A549 (cell line): ENCODE results near the gene SURF6. TPM values are rescaled to one million over a fixed set of nuclear protein-coding genes. Genes with fewer than 3 reads are reported as not detected.

Experiments used
- ATAC-seq, 2 experiments: fragments of 200-7000 bp in 1 of 2; fragments of >200 bp in 1 of 2; cut with Nextera tagmentation in 1 of 2; cut with Tn5 transposase in 1 of 2; 3 replicates each; pipeline versions ENCODE4 v1.8.0 to v1.9.1; 2018 to 2020; ENCODE audit warnings: mild to moderate bottlenecking in 1 of 2, moderate library complexity in 1 of 2
- CTCF ChIA-PET: fragments of 300-600 bp; sonication (Branson Sonifier 250); formaldehyde crosslinking; extraction: SDS; loops from one replicate; lab custom pipeline; 2021; ENCODE audit warnings: antibody characterized with exemption, inconsistent platforms; lab: Yijun Ruan, JAX
- POLR2A ChIA-PET: fragments of 350-600 bp; formaldehyde crosslinking; extraction: SDS; loops from one replicate; lab custom pipeline; 2021; ENCODE audit warnings: antibody characterized with exemption, inconsistent platforms; lab: Yijun Ruan, JAX
- DNase-seq, 2 experiments: peaks; one replicate each; pipeline versions ENCODE4 v3.0.0 to v3.0.0-alpha.2; 2011 to 2016; ENCODE audit warnings: low read depth in 1 of 2, low spot score in 1 of 2
- FAIRE-seq: peaks from 2 replicates; lab custom pipeline; 2011; peaks lifted over from hg19 to GRCh38; lab: Jason Lieb, UNC
- H3K27ac ChIP-seq, 2 experiments: fragments of >200 bp; sonication (Bioruptor Twin); formaldehyde crosslinking; 3 replicates each; pipeline ENCODE4 v1.5.1; 2016 to 2017
- H3K4me1 ChIP-seq: fragments of >200 bp; sonication (Bioruptor Twin); formaldehyde crosslinking; 3 replicates; pipeline ENCODE4 v1.6.1; 2016
- H3K4me2 ChIP-seq: fragments of >200 bp; sonication (Bioruptor Twin); formaldehyde crosslinking; 3 replicates; pipeline ENCODE4 v1.6.1; 2016
- H3K4me3 ChIP-seq: fragments of >200 bp; sonication (Bioruptor Twin); formaldehyde crosslinking; 3 replicates; pipeline ENCODE4 v1.5.1; 2016
- H3K9me3 ChIP-seq: fragments of >200 bp; sonication (Bioruptor Twin); formaldehyde crosslinking; 3 replicates; pipeline ENCODE4 v1.6.1; 2016
- CBX8 ChIP-seq: fragments of 200-600 bp; sonication (generic); IDR thresholded peaks from 2 replicates; pipeline ENCODE4 v1.6.1; 2016
- CTCF ChIP-seq: fragments of >200 bp; sonication (Bioruptor Twin); formaldehyde crosslinking; IDR thresholded peaks from 3 replicates; pipeline ENCODE4 v1.5.1; 2016
- EP300 ChIP-seq, 2 experiments: fragments of >200 bp; sonication (Bioruptor Twin); formaldehyde crosslinking; IDR thresholded peaks; 2 replicates in 1 of 2; 3 replicates in 1 of 2; pipeline ENCODE4 v1.6.1; 2016 to 2017
- FOSL2 ChIP-seq, 2 experiments: fragments of 450-650 bp in 1 of 2; fragments of >200 bp in 1 of 2; sonication (Bioruptor Twin) in 1 of 2; formaldehyde crosslinking; IDR thresholded peaks; 2 replicates each; pipeline versions ENCODE4 v1.5.0 to v1.6.1; 2016 to 2020; ENCODE audit warnings: mild to moderate bottlenecking in 1 of 2, moderate library complexity in 1 of 2
- FOXS1 ChIP-seq: fragments of 250-450 bp; sonication (Bioruptor Pico); IDR thresholded peaks from 2 replicates; pipeline ENCODE4 v1.5.0; 2020; ENCODE audit warnings: mild to moderate bottlenecking, moderate library complexity
- MAZ ChIP-seq: fragments of 150-350 bp; IDR thresholded peaks from 2 replicates; pipeline ENCODE4 v1.6.1; 2014; ENCODE audit warnings: antibody characterized with exemption, low read depth, low read length, borderline replicate concordance
- RARB ChIP-seq: fragments of 250-450 bp; sonication (Bioruptor Pico); IDR thresholded peaks from 2 replicates; pipeline ENCODE4 v1.8.0; 2021; ENCODE audit warnings: mild to moderate bottlenecking, moderate library complexity
- SMC3 ChIP-seq: fragments of >200 bp; sonication (Bioruptor Twin); formaldehyde crosslinking; IDR thresholded peaks from 3 replicates; pipeline ENCODE4 v1.6.1; 2018; ENCODE audit warnings: inconsistent platforms
- SREBF2 ChIP-seq: fragments of 450-650 bp; IDR thresholded peaks from 2 replicates; pipeline ENCODE4 v1.6.1; 2014; ENCODE audit warnings: mild to moderate bottlenecking, moderate library complexity
- TP53 ChIP-seq: fragments of 250-450 bp; sonication (Bioruptor Pico); IDR thresholded peaks from 2 replicates; pipeline ENCODE4 v1.5.0; 2021; ENCODE audit warnings: mild to moderate bottlenecking, moderate library complexity
- ZC3H11A ChIP-seq: fragments of 450-650 bp; IDR thresholded peaks from 2 replicates; pipeline ENCODE4 v1.6.1; 2014; ENCODE audit warnings: antibody characterized with exemption, mild to moderate bottlenecking
- WGBS: methylation state at CpG from one replicate; pipeline ENCODE4 v1.1.6; 2017; ENCODE audit errors: missing lambda C conversion rate; 5-methylcytosine and 5-hydroxymethylcytosine counted together
- polyA plus RNA-seq, 4 experiments: library from polyadenylated mRNA; depleted of rRNA in 3 of 4; stranded (reverse); fragments of >200 nt; fragmentation: RNase III in 1 of 4; extraction: RNeasy Plus Mini Kit Qiagen cat#74134 plus additional on column Dnase treatment in 1 of 4; gene quantifications; 2 replicates in 3 of 4; 3 replicates in 1 of 4; pipeline ENCODE4 v1.2.3, GENCODE V29; 2011 to 2017
- TF ChIP-seq, protein P1 (sequence below): fragments of 200-600 bp; sonication (generic); IDR thresholded peaks from 2 replicates; pipeline ENCODE4 v1.6.1; 2016; ENCODE audit warnings: antibody characterized with exemption, mild to moderate bottlenecking, moderate library complexity
- TF ChIP-seq, protein P2 (sequence below): fragments of 450-650 bp; IDR thresholded peaks from 2 replicates; pipeline ENCODE4 v1.6.1; 2014; ENCODE audit warnings: antibody characterized with exemption
- TF ChIP-seq, protein P3 (sequence below): fragments of 250-450 bp; sonication (Bioruptor Pico); IDR thresholded peaks from 2 replicates; pipeline ENCODE4 v1.5.0; 2021; ENCODE audit warnings: mild to moderate bottlenecking, moderate library complexity, borderline replicate concordance

Gene SURF6
- polyA plus RNA-seq, 2 of the 4 experiments (the other 2 are of a cell fraction) = 10.5 to 25.1 TPM

DNA sequence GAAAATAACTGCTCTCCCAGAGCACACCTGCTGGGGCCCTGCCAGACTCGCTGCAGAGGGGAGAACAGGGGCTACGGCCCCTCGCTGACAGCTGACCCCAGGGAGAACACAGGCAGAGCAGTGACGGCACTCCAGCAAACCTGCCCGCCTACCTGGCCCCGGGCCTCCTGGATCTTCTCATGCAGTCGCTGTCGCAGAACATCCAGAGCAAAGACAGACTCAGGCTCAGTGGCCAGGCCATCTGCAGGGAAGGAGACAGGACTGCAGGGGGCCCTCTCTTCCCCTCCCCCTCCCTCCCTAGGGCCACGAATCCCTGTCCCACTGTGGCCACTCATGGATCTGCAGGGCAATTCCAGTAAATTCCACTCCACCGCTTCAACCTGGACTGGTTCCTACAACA is 2.4 kb downstream of the SURF6 start (continued):
- TF ChIP-seq, protein P1, sequence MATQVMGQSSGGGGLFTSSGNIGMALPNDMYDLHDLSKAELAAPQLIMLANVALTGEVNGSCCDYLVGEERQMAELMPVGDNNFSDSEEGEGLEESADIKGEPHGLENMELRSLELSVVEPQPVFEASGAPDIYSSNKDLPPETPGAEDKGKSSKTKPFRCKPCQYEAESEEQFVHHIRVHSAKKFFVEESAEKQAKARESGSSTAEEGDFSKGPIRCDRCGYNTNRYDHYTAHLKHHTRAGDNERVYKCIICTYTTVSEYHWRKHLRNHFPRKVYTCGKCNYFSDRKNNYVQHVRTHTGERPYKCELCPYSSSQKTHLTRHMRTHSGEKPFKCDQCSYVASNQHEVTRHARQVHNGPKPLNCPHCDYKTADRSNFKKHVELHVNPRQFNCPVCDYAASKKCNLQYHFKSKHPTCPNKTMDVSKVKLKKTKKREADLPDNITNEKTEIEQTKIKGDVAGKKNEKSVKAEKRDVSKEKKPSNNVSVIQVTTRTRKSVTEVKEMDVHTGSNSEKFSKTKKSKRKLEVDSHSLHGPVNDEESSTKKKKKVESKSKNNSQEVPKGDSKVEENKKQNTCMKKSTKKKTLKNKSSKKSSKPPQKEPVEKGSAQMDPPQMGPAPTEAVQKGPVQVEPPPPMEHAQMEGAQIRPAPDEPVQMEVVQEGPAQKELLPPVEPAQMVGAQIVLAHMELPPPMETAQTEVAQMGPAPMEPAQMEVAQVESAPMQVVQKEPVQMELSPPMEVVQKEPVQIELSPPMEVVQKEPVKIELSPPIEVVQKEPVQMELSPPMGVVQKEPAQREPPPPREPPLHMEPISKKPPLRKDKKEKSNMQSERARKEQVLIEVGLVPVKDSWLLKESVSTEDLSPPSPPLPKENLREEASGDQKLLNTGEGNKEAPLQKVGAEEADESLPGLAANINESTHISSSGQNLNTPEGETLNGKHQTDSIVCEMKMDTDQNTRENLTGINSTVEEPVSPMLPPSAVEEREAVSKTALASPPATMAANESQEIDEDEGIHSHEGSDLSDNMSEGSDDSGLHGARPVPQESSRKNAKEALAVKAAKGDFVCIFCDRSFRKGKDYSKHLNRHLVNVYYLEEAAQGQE = no peak
- TF ChIP-seq, protein P2, sequence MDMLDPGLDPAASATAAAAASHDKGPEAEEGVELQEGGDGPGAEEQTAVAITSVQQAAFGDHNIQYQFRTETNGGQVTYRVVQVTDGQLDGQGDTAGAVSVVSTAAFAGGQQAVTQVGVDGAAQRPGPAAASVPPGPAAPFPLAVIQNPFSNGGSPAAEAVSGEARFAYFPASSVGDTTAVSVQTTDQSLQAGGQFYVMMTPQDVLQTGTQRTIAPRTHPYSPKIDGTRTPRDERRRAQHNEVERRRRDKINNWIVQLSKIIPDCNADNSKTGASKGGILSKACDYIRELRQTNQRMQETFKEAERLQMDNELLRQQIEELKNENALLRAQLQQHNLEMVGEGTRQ = no peak

- H3K4me3 ChIP-seq = no peak overlapping the region
- ATAC-seq = no peak
- ChIA-PET POLR2A (no interaction called here), CTCF (interaction anchor here (0.6 to 6.5 kb wide), 5 partner anchors 9 to 152 kb away, joined by 3 to 82 read pairs (median 7); no protein-coding TSS in a partner anchor)
- FAIRE-seq = no peak
- no peaks in the 10 kb centered on the region for H3K9me3 ChIP-seq
- peaks cover 16% of the 10 kb centered on the region for H3K4me1 ChIP-seq
- no peak overlapping the region for H3K4me2 ChIP-seq
- WGBS = 92% methylated on average over 11 of the region's 11 CpGs
- DNase-seq = no peak
- H3K27ac ChIP-seq = no peak overlapping the region
- TF ChIP-seq, protein P1 = no peak
- TF ChIP-seq ZC3H11A (no peak), MAZ (no peak), CTCF (no peak), SREBF2 (no peak), EP300 (IDR thresholded peaks at IDR 0.05) (no peak), SMC3 (no peak), RARB (CRISPR knock-in tag) (no peak), FOSL2 (IDR thresholded peaks at IDR 0.05) (no peak), FOSL2 (CRISPR knock-in tag; IDR thresholded peaks at IDR 0.05) (no peak), TP53 (CRISPR knock-in tag) (no peak), CBX8 (no peak), FOXS1 (CRISPR knock-in tag) (no peak)
- TF ChIP-seq, protein P3, sequence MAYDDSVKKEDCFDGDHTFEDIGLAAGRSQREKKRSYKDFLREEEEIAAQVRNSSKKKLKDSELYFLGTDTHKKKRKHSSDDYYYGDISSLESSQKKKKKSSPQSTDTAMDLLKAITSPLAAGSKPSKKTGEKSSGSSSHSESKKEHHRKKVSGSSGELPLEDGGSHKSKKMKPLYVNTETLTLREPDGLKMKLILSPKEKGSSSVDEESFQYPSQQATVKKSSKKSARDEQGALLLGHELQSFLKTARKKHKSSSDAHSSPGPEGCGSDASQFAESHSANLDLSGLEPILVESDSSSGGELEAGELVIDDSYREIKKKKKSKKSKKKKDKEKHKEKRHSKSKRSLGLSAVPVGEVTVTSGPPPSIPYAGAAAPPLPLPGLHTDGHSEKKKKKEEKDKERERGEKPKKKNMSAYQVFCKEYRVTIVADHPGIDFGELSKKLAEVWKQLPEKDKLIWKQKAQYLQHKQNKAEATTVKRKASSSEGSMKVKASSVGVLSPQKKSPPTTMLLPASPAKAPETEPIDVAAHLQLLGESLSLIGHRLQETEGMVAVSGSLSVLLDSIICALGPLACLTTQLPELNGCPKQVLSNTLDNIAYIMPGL (CRISPR knock-in tag) = no peak
- TF ChIP-seq, protein P2 = no peak
These were observed 3.0 kb downstream of the SURF6 start for GRCh38 chr9:133333011-133333410.
